HepG2 (cell line): ENCODE data around the gene ONECUT1. TPM values are rescaled to one million over a fixed set of nuclear protein-coding genes. Genes with fewer than 3 reads are reported as not detected.

ENCODE experiments used
- ARNTL ChIP-seq: sonication (generic); formaldehyde crosslinking; IDR thresholded peaks from 2 replicates; pipeline ENCODE4 v1.4.0; 2020; ENCODE audit warnings: mild to moderate bottlenecking, missing genetic modification reagents
- ATAD3A ChIP-seq: sonication (generic); formaldehyde crosslinking; IDR thresholded peaks from 2 replicates; pipeline ENCODE4 v1.4.0; 2020; ENCODE audit warnings: missing genetic modification reagents
- CBFB ChIP-seq: sonication (generic); formaldehyde crosslinking; IDR thresholded peaks from 2 replicates; pipeline ENCODE4 v1.4.0; 2020; ENCODE audit warnings: missing genetic modification reagents
- GATAD1 ChIP-seq: IDR thresholded peaks from 2 replicates; pipeline ENCODE4 v1.6.1; 2016; ENCODE audit warnings: missing genetic modification reagents, missing compliant biosample characterization
- HNRNPL ChIP-seq: fragments of 200-400 bp; formaldehyde crosslinking; IDR thresholded peaks from 2 replicates; pipeline ENCODE4 v1.6.1; 2017; ENCODE audit warnings: mild to moderate bottlenecking, low read depth, low read length
- HOXA3 ChIP-seq: sonication (generic); formaldehyde crosslinking; IDR thresholded peaks from 2 replicates; pipeline ENCODE4 v1.5.0; 2020; ENCODE audit warnings: missing genetic modification reagents
- KAT7 ChIP-seq: IDR thresholded peaks from 2 replicates; pipeline ENCODE4 v1.6.1; 2018; ENCODE audit warnings: borderline replicate concordance, missing compliant biosample characterization
- MED13 ChIP-seq: sonication (generic); formaldehyde crosslinking; IDR thresholded peaks from 2 replicates; pipeline ENCODE4 v1.5.0; 2020; ENCODE audit warnings: missing genetic modification reagents
- MED8 ChIP-seq: sonication (generic); formaldehyde crosslinking; IDR thresholded peaks from 2 replicates; pipeline ENCODE4 v1.8.1; 2023; ENCODE audit warnings: mild to moderate bottlenecking, missing genetic modification reagents; ENCODE audit not compliant: insufficient replicate concordance
- RBM22 ChIP-seq: fragments of 200-400 bp; formaldehyde crosslinking; optimal IDR thresholded peaks from 2 replicates; pipeline ENCODE3; 2017; ENCODE audit warnings: mild to moderate bottlenecking, low read length, moderate library complexity
- SALL1 ChIP-seq: sonication (generic); formaldehyde crosslinking; IDR thresholded peaks from 2 replicates; pipeline ENCODE4 v1.8.0; 2022; ENCODE audit warnings: mild to moderate bottlenecking, missing genetic modification reagents
- TEAD3 ChIP-seq: optimal IDR thresholded peaks from 2 replicates; pipeline ENCODE3; 2016; ENCODE audit warnings: borderline replicate concordance
- UBTF ChIP-seq: sonication (generic); formaldehyde crosslinking; IDR thresholded peaks from 2 replicates; pipeline ENCODE4 v1.4.0; 2020; ENCODE audit warnings: mild to moderate bottlenecking, missing genetic modification reagents
- ZFP82 ChIP-seq: sonication (generic); formaldehyde crosslinking; IDR thresholded peaks from 2 replicates; pipeline ENCODE4 v1.5.1; 2020; ENCODE audit warnings: mild to moderate bottlenecking, missing genetic modification reagents, borderline replicate concordance
- ZNF512B ChIP-seq: sonication (generic); formaldehyde crosslinking; IDR thresholded peaks from 2 replicates; pipeline ENCODE4 v1.5.1; 2020; ENCODE audit warnings: missing genetic modification reagents, mild to moderate bottlenecking, borderline replicate concordance
- ZNF761 ChIP-seq: sonication (generic); formaldehyde crosslinking; conservative IDR thresholded peaks from 2 replicates; pipeline ENCODE4 v1.4.0; 2020; ENCODE audit warnings: mild to moderate bottlenecking, missing genetic modification reagents
- ZNF83 ChIP-seq: sonication (generic); formaldehyde crosslinking; IDR thresholded peaks from 2 replicates; pipeline ENCODE4 v1.4.0; 2020; ENCODE audit warnings: missing genetic modification reagents, mild to moderate bottlenecking, borderline replicate concordance
- polyA plus RNA-seq, 8 experiments: library from polyadenylated mRNA; depleted of rRNA in 3 of 8; stranded (reverse) in 7 of 8; unstranded in 1 of 8; fragments of >200 nt; fragmentation: Illumina TruSeq in 4 of 8; extraction: Trizol in 4 of 8; gene quantifications; 2 replicates each; pipeline versions ENCODE4 v1.2.1 to v1.2.3, GENCODE V29; 2011 to 2016; ENCODE audit warnings: low read depth in 4 of 8, missing spikeins in 1 of 8, mixed read lengths in 1 of 8; ENCODE audit not compliant: insufficient read depth in 1 of 8
- total RNA-seq, 5 experiments: library from RNA; depleted of rRNA; stranded (reverse); fragments of >200 nt; fragmentation: Illumina TruSeq; extraction: Trizol; gene quantifications; 2 replicates each; pipeline ENCODE4 v1.2.3, GENCODE V29; 2016; ENCODE audit warnings: low read depth in 1 of 5
- TF ChIP-seq, protein P1 (sequence below): sonication (generic); formaldehyde crosslinking; IDR thresholded peaks from 2 replicates; pipeline ENCODE4 v1.5.1; 2020; ENCODE audit warnings: mild to moderate bottlenecking, missing genetic modification reagents, borderline replicate concordance
- TF ChIP-seq, protein P2 (sequence below): sonication (generic); formaldehyde crosslinking; IDR thresholded peaks from 2 replicates; pipeline ENCODE4 v1.4.0; 2020; ENCODE audit warnings: mild to moderate bottlenecking, missing genetic modification reagents

ONECUT1 gene
- total and polyA plus RNA-seq, 2 of the 13 experiments (the other 11 are each of a cell fraction or from before 2014, with no cell fraction given): 3.5 to 9.1 TPM

DNA sequence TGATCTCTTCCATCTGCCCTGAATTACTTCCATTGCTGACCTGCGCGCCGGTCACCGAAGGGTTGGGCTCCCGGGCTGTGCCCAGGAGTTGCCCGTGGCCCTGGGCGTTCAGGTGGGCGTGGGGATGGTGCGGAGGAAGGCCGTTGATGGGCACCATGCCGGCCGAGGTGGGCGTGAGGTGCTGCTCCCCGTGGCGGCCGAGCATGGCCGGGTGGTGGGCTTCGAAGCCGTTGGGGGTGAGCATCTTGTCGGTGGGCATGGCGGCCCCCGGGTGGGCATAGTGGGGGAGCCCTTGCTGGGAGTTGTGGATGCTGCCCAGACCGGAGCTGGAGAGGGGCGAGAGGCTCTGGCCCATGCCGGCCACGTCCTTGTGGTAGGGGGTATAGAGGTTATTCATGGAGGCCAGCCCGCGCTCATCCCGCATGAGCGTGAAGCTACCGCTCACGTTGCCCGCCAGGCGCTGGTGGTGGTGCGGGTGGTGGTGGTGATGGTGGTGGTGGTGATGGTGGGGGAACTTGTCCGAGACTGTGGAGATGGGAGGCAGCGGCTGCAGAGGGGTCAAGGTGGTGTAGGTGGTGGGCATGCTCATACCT is 1.0 kb downstream of the ONECUT1 start (continued):
- TF ChIP-seq, protein P1, sequence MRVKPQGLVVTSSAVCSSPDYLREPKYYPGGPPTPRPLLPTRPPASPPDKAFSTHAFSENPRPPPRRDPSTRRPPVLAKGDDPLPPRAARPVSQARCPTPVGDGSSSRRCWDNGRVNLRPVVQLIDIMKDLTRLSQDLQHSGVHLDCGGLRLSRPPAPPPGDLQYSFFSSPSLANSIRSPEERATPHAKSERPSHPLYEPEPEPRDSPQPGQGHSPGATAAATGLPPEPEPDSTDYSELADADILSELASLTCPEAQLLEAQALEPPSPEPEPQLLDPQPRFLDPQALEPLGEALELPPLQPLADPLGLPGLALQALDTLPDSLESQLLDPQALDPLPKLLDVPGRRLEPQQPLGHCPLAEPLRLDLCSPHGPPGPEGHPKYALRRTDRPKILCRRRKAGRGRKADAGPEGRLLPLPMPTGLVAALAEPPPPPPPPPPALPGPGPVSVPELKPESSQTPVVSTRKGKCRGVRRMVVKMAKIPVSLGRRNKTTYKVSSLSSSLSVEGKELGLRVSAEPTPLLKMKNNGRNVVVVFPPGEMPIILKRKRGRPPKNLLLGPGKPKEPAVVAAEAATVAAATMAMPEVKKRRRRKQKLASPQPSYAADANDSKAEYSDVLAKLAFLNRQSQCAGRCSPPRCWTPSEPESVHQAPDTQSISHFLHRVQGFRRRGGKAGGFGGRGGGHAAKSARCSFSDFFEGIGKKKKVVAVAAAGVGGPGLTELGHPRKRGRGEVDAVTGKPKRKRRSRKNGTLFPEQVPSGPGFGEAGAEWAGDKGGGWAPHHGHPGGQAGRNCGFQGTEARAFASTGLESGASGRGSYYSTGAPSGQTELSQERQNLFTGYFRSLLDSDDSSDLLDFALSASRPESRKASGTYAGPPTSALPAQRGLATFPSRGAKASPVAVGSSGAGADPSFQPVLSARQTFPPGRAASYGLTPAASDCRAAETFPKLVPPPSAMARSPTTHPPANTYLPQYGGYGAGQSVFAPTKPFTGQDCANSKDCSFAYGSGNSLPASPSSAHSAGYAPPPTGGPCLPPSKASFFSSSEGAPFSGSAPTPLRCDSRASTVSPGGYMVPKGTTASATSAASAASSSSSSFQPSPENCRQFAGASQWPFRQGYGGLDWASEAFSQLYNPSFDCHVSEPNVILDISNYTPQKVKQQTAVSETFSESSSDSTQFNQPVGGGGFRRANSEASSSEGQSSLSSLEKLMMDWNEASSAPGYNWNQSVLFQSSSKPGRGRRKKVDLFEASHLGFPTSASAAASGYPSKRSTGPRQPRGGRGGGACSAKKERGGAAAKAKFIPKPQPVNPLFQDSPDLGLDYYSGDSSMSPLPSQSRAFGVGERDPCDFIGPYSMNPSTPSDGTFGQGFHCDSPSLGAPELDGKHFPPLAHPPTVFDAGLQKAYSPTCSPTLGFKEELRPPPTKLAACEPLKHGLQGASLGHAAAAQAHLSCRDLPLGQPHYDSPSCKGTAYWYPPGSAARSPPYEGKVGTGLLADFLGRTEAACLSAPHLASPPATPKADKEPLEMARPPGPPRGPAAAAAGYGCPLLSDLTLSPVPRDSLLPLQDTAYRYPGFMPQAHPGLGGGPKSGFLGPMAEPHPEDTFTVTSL (CRISPR knock-in tag): no peak
- TF ChIP-seq GATAD1 (CRISPR knock-in tag) (no peak), ZFP82 (CRISPR knock-in tag) (no peak), ZNF83 (CRISPR knock-in tag) (no peak), TEAD3 (CRISPR knock-in tag) (no peak), CBFB (CRISPR knock-in tag) (no peak), MED8 (CRISPR knock-in tag) (no peak), HNRNPL (peak; percentile 59; the same call in 1 of the 2 replicates), ZNF761 (CRISPR knock-in tag) (no peak), KAT7 (CRISPR knock-in tag) (no peak), ATAD3A (CRISPR knock-in tag) (no peak), HOXA3 (CRISPR knock-in tag) (no peak), RBM22 (no peak), ZNF512B (CRISPR knock-in tag) (no peak), MED13 (CRISPR knock-in tag) (no peak), UBTF (CRISPR knock-in tag) (0 out of 2 replicates have a peak, but pooled peaks have one; percentile 52), SALL1 (CRISPR knock-in tag) (no peak), ARNTL (CRISPR knock-in tag) (0 out of 2 replicates have a peak, but pooled peaks have one; percentile 37)
- TF ChIP-seq, protein P2, sequence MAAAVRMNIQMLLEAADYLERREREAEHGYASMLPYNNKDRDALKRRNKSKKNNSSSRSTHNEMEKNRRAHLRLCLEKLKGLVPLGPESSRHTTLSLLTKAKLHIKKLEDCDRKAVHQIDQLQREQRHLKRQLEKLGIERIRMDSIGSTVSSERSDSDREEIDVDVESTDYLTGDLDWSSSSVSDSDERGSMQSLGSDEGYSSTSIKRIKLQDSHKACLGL (CRISPR knock-in tag): 0 out of 2 replicates have a peak, but pooled peaks have one; percentile 6
